ENCODE results near the gene CDK13. TPM values are rescaled to one million over a fixed set of nuclear protein-coding genes. Genes with fewer than 3 reads are reported as not detected.

The CDK13 gene
- total and polyA plus RNA-seq, 2 donors (not counting 3 experiments of a cell fraction or from before 2014, with no cell fraction given): 24.5 to 56.7 TPM

- DNase-seq (ENCODE audit: low read depth, low spot score) (no peak), FAIRE-seq (no peak)
- TF ChIP-seq POLR2A (IDR thresholded peaks at IDR 0.05; ENCODE audit: low read depth, low read length) (no peak), JUN (IDR thresholded peaks at IDR 0.05; ENCODE audit: borderline replicate concordance, insufficient read depth, insufficient read length, low read depth) (no peak), MAX (IDR thresholded peaks at IDR 0.05; ENCODE audit: insufficient read depth, insufficient read length) (no peak), POLR2AphosphoS5 (IDR thresholded peaks at IDR 0.05; ENCODE audit: insufficient read depth, low read depth, low read length) (no peak), MYC (IDR thresholded peaks at IDR 0.05; ENCODE audit: low read depth, low read length) (no peak), GATA2 (IDR thresholded peaks at IDR 0.05; ENCODE audit: insufficient read depth, insufficient read length, low read depth, low read length) (no peak), CTCF (IDR thresholded peaks at IDR 0.05; ENCODE audit: extremely low read depth in 1 of 2, insufficient read depth in 1 of 2, low read depth in 1 of 2, low read length in 2 of 2) (no peak), FOS (IDR thresholded peaks at IDR 0.05; ENCODE audit: borderline replicate concordance, insufficient read depth, low read length) (no peak), EZH2 (IDR thresholded peaks at IDR 0.05; ENCODE audit: borderline replicate concordance, low read depth, low read length, severe bottlenecking) (no peak)
- H3K4me2 ChIP-seq (ENCODE audit: insufficient read depth, low read length): no peak overlapping the region
- no peaks in the 10 kb centered on the region for H3K79me2 ChIP-seq (ENCODE audit: control insufficient read depth, insufficient read depth, low read length)
- H3K27ac ChIP-seq (ENCODE audit: insufficient read depth, low read depth, low read length): no peak overlapping the region
- dilution Hi-C loops (cut with MboI; ENCODE audit: extremely low pct_ligation_motif_present, low sequenced_read_pairs): no loop called here
- H4K20me1 ChIP-seq (replicated peaks; ENCODE audit: control insufficient read depth, extremely low read depth, insufficient read depth, low read length): no peaks in the 10 kb centered on the region
- no peak overlapping the region for H3K9ac ChIP-seq (replicated peaks; ENCODE audit: extremely low read depth, insufficient read depth, low read length)
- no peaks in the 10 kb centered on the region for H3K9me1 ChIP-seq (replicated peaks; ENCODE audit: control insufficient read depth, extremely low read depth, insufficient read depth, low read length)
- H3K4me3 ChIP-seq (replicated peaks in 1 of 3; ENCODE audit: insufficient read depth in 1 of 3, low read depth in 1 of 3, low read length in 3 of 3): no peak overlapping the region
- H3K4me1 ChIP-seq (ENCODE audit: control insufficient read depth, extremely low read depth, insufficient read depth, low read length): no peaks in the 10 kb centered on the region
- no peaks in the 10 kb centered on the region for H3K9me3 ChIP-seq (replicated peaks; ENCODE audit: control insufficient read depth, insufficient read depth, low read length)
- no peak overlapping the region for H2AFZ ChIP-seq (ENCODE audit: low read depth, low read length)
- ChIA-PET CTCF (interaction anchor here (3.8 kb wide), 1 partner anchor 30 kb away, joined by 14 read pairs; no protein-coding TSS in a partner anchor), POLR2A (no interaction called here)
- intact Hi-C loops (cut with micrococcal nuclease): no loop called here
- no peaks in the 10 kb centered on the region for H3K36me3 ChIP-seq (ENCODE audit: control insufficient read depth in 2 of 2, extremely low read depth in 1 of 2, insufficient read depth in 2 of 2, low read length in 2 of 2)
- H3K27me3 ChIP-seq (ENCODE audit: control insufficient read depth in 2 of 2, insufficient read depth in 2 of 2, low read length in 2 of 2): peaks cover 4 to 15% of the 10 kb centered on the region in 2 experiments
- BruUV-seq (replicated peaks): no TSS peak
Observed at GRCh38 chr7:39926111-39926510, 23.9 kb upstream of the CDK13 start.
